GM12878 (cell line): Measurements from ENCODE around the gene CCDC12. TPM values are rescaled to one million over a fixed set of nuclear protein-coding genes. Genes with fewer than 3 reads are reported as not detected.

Source experiments
- ATAC-seq: fragments of 200-7000 bp; cut with Tn5 transposase; 3 replicates; pipeline ENCODE4 v1.9.1; 2020; ENCODE audit warnings: mild to moderate bottlenecking, moderate library complexity
- BruUV-seq: library from RNA; stranded (reverse); fragments of 400-500 nt; replicated peaks from 2 replicates; lab custom pipeline; 2021; lab: Mats Ljungman, UMichigan
- CTCF ChIA-PET: fragments of 300-600 bp; sonication (Branson Sonifier 250); formaldehyde crosslinking; extraction: SDS; loops from one replicate; lab custom pipeline; 2021; ENCODE audit warnings: inconsistent platforms; lab: Yijun Ruan, JAX
- POLR2A ChIA-PET: fragments of 350-600 bp; formaldehyde crosslinking; extraction: SDS; loops from one replicate; lab custom pipeline; 2021; ENCODE audit warnings: inconsistent platforms; lab: Charles Lee
- RAD21 ChIA-PET: fragments of 300-600 bp; sonication (Branson Sonifier 250); formaldehyde crosslinking; loops from one replicate; lab custom pipeline; 2023; ENCODE audit warnings: antibody characterized with exemption; ENCODE audit not compliant: unreplicated experiment; lab: Charles Lee
- SMC1A ChIA-PET: fragments of 300-600 bp; sonication (Branson Sonifier 250); formaldehyde crosslinking; loops from one replicate; lab custom pipeline; 2023; ENCODE audit not compliant: unreplicated experiment, uncharacterized antibody; lab: Charles Lee
- DNase-seq: peaks from one replicate; pipeline ENCODE4 v3.0.0-alpha.2; 2011; ENCODE audit warnings: low read depth, low spot score
- FAIRE-seq: peaks from 3 replicates; lab custom pipeline; 2011; peaks lifted over from hg19 to GRCh38; lab: Jason Lieb, UNC
- H2AFZ ChIP-seq: 2 replicates; pipeline ENCODE4 v1.6.0; 2011; ENCODE audit warnings: low read depth, low read length, control low read depth; ENCODE audit not compliant: control insufficient read depth
- H3K27ac ChIP-seq: 2 replicates; pipeline ENCODE4 v1.5.1; 2011; ENCODE audit warnings: control low read depth; ENCODE audit not compliant: control insufficient read depth, insufficient read depth
- H3K27me3 ChIP-seq, 2 experiments: replicated peaks in 1 of 2; 2 replicates each; pipeline versions ENCODE4 v1.6.0 to v1.6.1; 2011; ENCODE audit warnings: low read length in 1 of 2; ENCODE audit not compliant: control insufficient read depth in 2 of 2, insufficient read depth in 2 of 2
- H3K36me3 ChIP-seq, 2 experiments: 2 replicates each; pipeline ENCODE4 v1.5.1; 2011; ENCODE audit warnings: low read length in 1 of 2; ENCODE audit not compliant: control insufficient read depth in 2 of 2, insufficient read depth in 2 of 2
- H3K4me1 ChIP-seq: 2 replicates; pipeline ENCODE4 v1.6.1; 2011; ENCODE audit warnings: mild to moderate bottlenecking, low read length, moderate library complexity, mixed read lengths; ENCODE audit not compliant: control insufficient read depth, insufficient read depth
- H3K4me2 ChIP-seq: 2 replicates; pipeline ENCODE4 v1.6.0; 2011; ENCODE audit warnings: control low read depth; ENCODE audit not compliant: control insufficient read depth, insufficient read depth
- H3K4me3 ChIP-seq: fragments of 200-600 bp; sonication (generic); 2 replicates; pipeline ENCODE4 v1.5.1; 2016
- H3K79me2 ChIP-seq: 2 replicates; pipeline ENCODE4 v1.6.0; 2011; ENCODE audit warnings: low read length; ENCODE audit not compliant: control insufficient read depth, insufficient read depth
- H3K9ac ChIP-seq: 2 replicates; pipeline ENCODE4 v1.8.0; 2011; ENCODE audit warnings: low read length, control low read depth, mixed read lengths; ENCODE audit not compliant: control insufficient read depth, insufficient read depth
- H3K9me3 ChIP-seq: replicated peaks from 3 replicates; pipeline ENCODE4 v1.5.1; 2011; ENCODE audit warnings: mild to moderate bottlenecking, low read length; ENCODE audit not compliant: control insufficient read depth, insufficient read depth
- H4K20me1 ChIP-seq: 2 replicates; pipeline ENCODE4 v1.6.0; 2011; ENCODE audit not compliant: control insufficient read depth, insufficient read depth
- NFIC ChIP-seq: IDR thresholded peaks from 2 replicates; pipeline ENCODE4 v1.6.1; 2012; ENCODE audit warnings: low read depth, mild to moderate bottlenecking, inconsistent platforms, low read length, moderate library complexity
- POLR2A ChIP-seq: IDR thresholded peaks from 2 replicates; pipeline ENCODE4 v1.6.1; 2011; ENCODE audit warnings: low read depth, mild to moderate bottlenecking, low read length
- ZBTB4 ChIP-seq: fragments of 450-650 bp; formaldehyde crosslinking; IDR thresholded peaks from 2 replicates; pipeline ENCODE4 v1.4.0; 2022; ENCODE audit warnings: mild to moderate bottlenecking, moderate library complexity
- WGBS: methylation state at CpG from one replicate; pipeline ENCODE4 v1.1.6; 2016; ENCODE audit warnings: low lambda C conversion rate; ENCODE audit not compliant: insufficient replicate concordance, insufficient coverage; ENCODE audit errors: missing lambda C conversion rate; 5-methylcytosine and 5-hydroxymethylcytosine counted together
- in situ Hi-C: fragments of 300-500 bp; cut with MboI; formaldehyde crosslinking; loops from 9 replicates; pipeline ENCODE4 v1.14.3; 2018; ENCODE audit warnings: mixed read lengths
- intact Hi-C: fragments of 100-400 bp; cut with micrococcal nuclease; formaldehyde crosslinking; loops from one replicate; pipeline ENCODE4 v1.14.2; 2022; ENCODE audit not compliant: unreplicated experiment
- polyA plus RNA-seq, 11 experiments: library from polyadenylated mRNA; depleted of rRNA in 4 of 11; unstranded in 6 of 11; stranded (reverse) in 5 of 11; fragments of >200 nt; fragmentation: Nextera tagmentation in 4 of 11; fragmentation: Illumina TruSeq in 1 of 11; extraction: Ambion mirVana in 4 of 11; extraction: Trizol in 1 of 11; gene quantifications; 1 replicate in 1 of 11; 2 replicates in 10 of 11; pipeline versions ENCODE4 v1.2.1 to v1.2.3, GENCODE V29; 2011 to 2016; ENCODE audit warnings: inconsistent platforms in 2 of 11, missing spikeins in 2 of 11, low read depth in 1 of 11
- total RNA-seq, 4 experiments: library from RNA; depleted of rRNA in 3 of 4; stranded (reverse); fragments of >200 nt in 3 of 4; fragmentation: Illumina TruSeq in 1 of 4; extraction: Trizol in 1 of 4; gene quantifications; 2 replicates each; pipeline versions ENCODE4 v1.2.1 to v1.2.3, GENCODE V29; 2013 to 2021

CCDC12 gene
- total and polyA plus RNA-seq, 10 of the 15 experiments (the other 5 are each of a cell fraction or from before 2014, with no cell fraction given), result 9.2 to 91.4 (median 61.3) TPM

- POLR2A ChIA-PET, result interaction anchor here (1.1 kb wide), 1 partner anchor 17 kb away, joined by 3 read pairs; no protein-coding TSS in a partner anchor
- intact Hi-C loops (no loop called here), in situ Hi-C loops (no loop called here)
- H3K79me2 ChIP-seq, result no peaks in the 10 kb centered on the region; the same call in 1 of the 2 replicates
- DNase-seq (no peak), ATAC-seq (no peak), FAIRE-seq (no peak)
- no peak overlapping the region for H2AFZ ChIP-seq
- no peak overlapping the region for H3K4me3 ChIP-seq
- TF ChIP-seq ZBTB4 (CRISPR knock-in tag), result no peak
- 0 out of 2 replicates have a peak, but pooled peaks have one; percentile 19 for TF ChIP-seq POLR2A
- TF ChIP-seq NFIC, result no peak
- CTCF ChIA-PET, result interaction anchor here (3.1 kb wide), 1 partner anchor 8 kb away, joined by 13 read pairs; no protein-coding TSS in a partner anchor
- H3K9ac ChIP-seq, result no peak overlapping the region
- SMC1A ChIA-PET, result interaction anchor here (1.1 kb wide), 1 partner anchor 9 kb away, joined by 3 read pairs; no protein-coding TSS in a partner anchor
- WGBS, result 83% methylated on average over 3 of the region's 3 CpGs
- H3K27ac ChIP-seq, result no peak overlapping the region
- no TSS peak for BruUV-seq
- peaks cover 8% of the 10 kb centered on the region; the same call in 1 of the 2 replicates for H3K4me1 ChIP-seq
- peaks cover 19 to 52% of the 10 kb centered on the region in 2 experiments for H3K36me3 ChIP-seq
- H3K27me3 ChIP-seq, result no peaks in the 10 kb centered on the region
- H3K9me3 ChIP-seq, result peaks cover 17% of the 10 kb centered on the region; the same call in 2 of the 3 replicates
- RAD21 ChIA-PET, result interaction anchor here (0.7 kb wide), 1 partner anchor 9 kb away, joined by 3 read pairs; no protein-coding TSS in a partner anchor
- H3K4me2 ChIP-seq, result no peak overlapping the region
- no peaks in the 10 kb centered on the region for H4K20me1 ChIP-seq
Observed at GRCh38 chr3:46917257-46917656, 59.3 kb downstream of the CCDC12 start.
